Thyroid gland (tissue), 4 donors: Measurements from ENCODE around the gene OLFM1. TPM values are rescaled to one million over a fixed set of nuclear protein-coding genes. Genes with fewer than 3 reads are reported as not detected.
"Not testable (repeated sequence)": the region's sequence is repeated elsewhere in the genome, so short reads cannot be mapped to it uniquely, and the experiment has no call there.

ENCODE experiments used
- DNase-seq, 2 donors: peaks; one replicate each; pipeline ENCODE4 v3.0.0-alpha.2; 2019
- H3K27ac ChIP-seq, 3 donors: fragments of 200-600 bp; sonication (generic); 1 replicate in 2 of 3; 2 replicates in 1 of 3; pipeline ENCODE4 v1.5.1; 2016 to 2019; ENCODE audit warnings: mild to moderate bottlenecking in 1 of 3, moderate library complexity in 1 of 3
- H3K27me3 ChIP-seq: fragments of 200-600 bp; sonication (generic); one replicate; pipeline ENCODE4 v1.5.1; 2019
- H3K36me3 ChIP-seq, 2 donors: fragments of 200-600 bp; sonication (generic); one replicate each; pipeline ENCODE4 v1.5.1; 2016 to 2019
- H3K4me1 ChIP-seq, 2 donors: fragments of 200-600 bp; sonication (generic); one replicate each; pipeline ENCODE4 v1.5.1; 2017 to 2019
- H3K4me3 ChIP-seq, 3 donors: fragments of 200-600 bp; sonication (generic); replicated peaks in 1 of 3; 1 replicate in 2 of 3; 2 replicates in 1 of 3; pipeline ENCODE4 v1.5.1; 2016; ENCODE audit warnings: mild to moderate bottlenecking in 1 of 3
- H3K9me3 ChIP-seq: fragments of 200-600 bp; sonication (generic); one replicate; pipeline ENCODE4 v1.5.1; 2017
- POLR2A ChIP-seq, 2 donors: fragments of 450-650 bp; IDR thresholded peaks; one replicate each; pipeline ENCODE4 v1.6.1; 2017; ENCODE audit warnings: antibody characterized with exemption in 2 of 2, mild to moderate bottlenecking in 2 of 2, moderate library complexity in 1 of 2
- WGBS, 2 donors: methylation state at CpG; one replicate each; pipeline ENCODE4 v1.1.5; 2017; 5-methylcytosine and 5-hydroxymethylcytosine counted together
- intact Hi-C: fragments of 100-400 bp; cut with DNase I; formaldehyde crosslinking; loops from one replicate; pipeline ENCODE4 v1.15.1; 2023
- total RNA-seq, 4 donors: library from RNA; depleted of rRNA; stranded (reverse); fragments of >200 nt; gene quantifications; one replicate each; pipeline ENCODE4 v1.2.3, GENCODE V29; 2016
- TF ChIP-seq, protein P1 (sequence below), 6 experiments: fragments of 200-600 bp in 3 of 6; fragments of 450-650 bp in 3 of 6; sonication (generic) in 3 of 6; IDR thresholded peaks; one replicate each; pipeline ENCODE4 v1.5.1; 2016 to 2019; ENCODE audit warnings: antibody characterized with exemption in 6 of 6, mild to moderate bottlenecking in 2 of 6, inconsistent platforms in 1 of 6, moderate library complexity in 1 of 6

The OLFM1 gene
- total RNA-seq, 4 donors from 2014 or later = 7.2 to 25.8 (median 17.4) TPM

DNA sequence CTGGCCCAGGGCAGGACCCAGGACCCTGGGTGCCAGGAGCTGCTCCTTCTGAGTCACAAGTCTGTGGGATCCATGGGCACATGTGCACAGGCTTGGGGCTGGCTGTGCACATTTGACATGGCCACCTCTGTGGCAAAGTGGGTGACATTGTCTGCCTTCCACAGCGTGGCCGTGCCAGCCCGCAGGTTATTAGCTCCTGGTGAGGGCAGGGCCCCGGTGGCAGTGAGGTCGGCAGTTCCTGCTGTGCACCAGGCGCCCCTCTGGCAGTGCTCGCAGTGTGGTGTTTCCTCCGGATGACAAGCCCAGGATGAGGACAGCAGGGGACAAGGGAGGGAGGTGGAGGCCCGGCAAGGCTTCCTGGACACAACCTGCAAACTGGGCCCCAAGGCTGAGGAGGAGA lies 60.5 kb downstream of the OLFM1 start:
- DNase-seq = no peak
- TF ChIP-seq POLR2A (IDR thresholded peaks at IDR 0.05) = no peak
- TF ChIP-seq, protein P1, sequence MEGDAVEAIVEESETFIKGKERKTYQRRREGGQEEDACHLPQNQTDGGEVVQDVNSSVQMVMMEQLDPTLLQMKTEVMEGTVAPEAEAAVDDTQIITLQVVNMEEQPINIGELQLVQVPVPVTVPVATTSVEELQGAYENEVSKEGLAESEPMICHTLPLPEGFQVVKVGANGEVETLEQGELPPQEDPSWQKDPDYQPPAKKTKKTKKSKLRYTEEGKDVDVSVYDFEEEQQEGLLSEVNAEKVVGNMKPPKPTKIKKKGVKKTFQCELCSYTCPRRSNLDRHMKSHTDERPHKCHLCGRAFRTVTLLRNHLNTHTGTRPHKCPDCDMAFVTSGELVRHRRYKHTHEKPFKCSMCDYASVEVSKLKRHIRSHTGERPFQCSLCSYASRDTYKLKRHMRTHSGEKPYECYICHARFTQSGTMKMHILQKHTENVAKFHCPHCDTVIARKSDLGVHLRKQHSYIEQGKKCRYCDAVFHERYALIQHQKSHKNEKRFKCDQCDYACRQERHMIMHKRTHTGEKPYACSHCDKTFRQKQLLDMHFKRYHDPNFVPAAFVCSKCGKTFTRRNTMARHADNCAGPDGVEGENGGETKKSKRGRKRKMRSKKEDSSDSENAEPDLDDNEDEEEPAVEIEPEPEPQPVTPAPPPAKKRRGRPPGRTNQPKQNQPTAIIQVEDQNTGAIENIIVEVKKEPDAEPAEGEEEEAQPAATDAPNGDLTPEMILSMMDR (IDR thresholded peaks at IDR 0.05) = no peak
- Histone ChIP-seq H3K4me3 (no peak overlapping the region), H3K4me1 (peaks cover 0 to 12% of the 10 kb centered on the region in 2 donors), H3K36me3 (no peaks in the 10 kb centered on the region), H3K9me3 (no peaks in the 10 kb centered on the region), H3K27me3 (no peaks in the 10 kb centered on the region), H3K27ac (no peak overlapping the region)
- 70 to 91% methylated on average over 3 to 8 of the region's 9 CpGs for WGBS, 2 donors
- intact Hi-C loops = no loop called here

DNA sequence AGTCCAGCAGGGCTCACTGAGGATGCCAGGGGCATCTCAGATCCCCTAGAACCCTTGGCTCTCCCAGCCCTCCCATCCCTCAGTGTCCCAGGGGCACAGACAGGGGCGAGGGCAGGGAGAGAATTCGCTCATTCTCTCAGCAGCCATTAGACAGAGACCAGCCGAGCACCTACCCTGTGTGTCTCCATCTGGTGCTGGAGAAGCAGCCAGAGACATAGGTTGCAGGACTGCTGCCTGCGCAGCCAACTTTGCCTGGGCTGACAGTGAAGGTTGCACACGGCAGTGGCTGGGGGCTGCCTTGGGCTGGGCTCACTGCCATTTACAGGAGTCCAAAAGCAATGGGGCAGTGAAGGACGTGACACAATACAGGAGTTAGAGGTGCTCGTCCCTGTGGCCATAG lies 60.9 kb downstream of the OLFM1 start:
- intact Hi-C loops = no loop called here
- Histone ChIP-seq H3K27me3 (no peaks in the 10 kb centered on the region), H3K27ac (no peak overlapping the region), H3K4me1 (peaks cover 0 to 12% of the 10 kb centered on the region in 2 donors), H3K36me3 (no peaks in the 10 kb centered on the region), H3K4me3 (no peak overlapping the region), H3K9me3 (no peaks in the 10 kb centered on the region)
- DNase-seq = no peak
- 75 to 80% methylated on average over 7 of the region's 7 CpGs for WGBS, 2 donors
- TF ChIP-seq POLR2A (IDR thresholded peaks at IDR 0.05) = no peak
- TF ChIP-seq, protein P1 (IDR thresholded peaks at IDR 0.05) = no peak

DNA sequence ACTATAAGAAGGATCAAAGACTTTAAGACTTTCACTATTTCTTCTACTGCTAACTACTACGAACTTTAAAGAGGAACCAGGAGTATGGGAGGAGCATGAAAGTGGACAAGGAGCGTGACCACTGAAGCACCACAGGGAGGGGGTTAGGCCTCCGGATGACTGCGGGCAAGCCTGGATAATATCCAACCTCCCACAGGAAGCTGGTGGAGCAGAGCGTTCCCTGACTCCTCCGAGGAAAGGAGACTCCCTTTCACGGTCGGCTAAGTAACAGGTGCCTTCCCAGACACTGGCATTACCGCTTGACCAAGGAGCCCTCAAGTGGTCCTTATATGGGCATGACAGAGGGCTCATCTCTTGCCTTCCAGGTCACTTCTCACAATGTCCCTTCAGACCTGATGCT lies 62.4 kb downstream of the OLFM1 start:
- peak; percentile 62 to 63 for DNase-seq
- WGBS, 2 donors = 26 to 33% methylated on average over 9 of the region's 9 CpGs
- H3K9me3 ChIP-seq, intact Hi-C loops, H3K27me3 ChIP-seq, H3K36me3 ChIP-seq, H3K4me3 ChIP-seq, H3K27ac ChIP-seq: not testable (repeated sequence)
- peaks cover 0 to 12% of the 10 kb centered on the region in 2 donors for H3K4me1 ChIP-seq

DNA sequence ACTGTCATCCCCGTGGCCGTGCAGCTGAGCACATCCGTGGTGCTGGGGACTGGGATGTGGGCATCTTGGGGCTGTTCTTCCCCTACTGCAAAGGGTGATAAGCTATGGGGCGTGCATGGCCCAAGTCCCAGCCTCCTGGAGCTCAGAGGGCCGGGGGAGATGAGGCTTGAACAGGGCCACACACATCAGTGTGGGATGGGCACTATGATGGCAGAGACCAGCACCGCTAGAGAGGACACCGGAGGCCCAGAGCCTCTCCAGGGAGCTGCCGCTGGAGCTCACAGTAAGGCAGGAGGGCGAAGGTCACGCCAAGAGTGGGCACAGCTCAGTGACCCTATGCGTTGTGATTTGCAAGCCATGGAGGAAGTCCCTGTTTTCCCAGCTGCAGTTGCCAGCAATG lies 63.5 kb downstream of the OLFM1 start:
- Histone ChIP-seq H3K27ac (no peak overlapping the region), H3K27me3 (no peaks in the 10 kb centered on the region), H3K36me3 (no peaks in the 10 kb centered on the region), H3K9me3 (no peaks in the 10 kb centered on the region), H3K4me1 (peaks cover 0 to 12% of the 10 kb centered on the region in 2 donors), H3K4me3 (no peak overlapping the region)
- 90 to 91% methylated on average over 7 of the region's 11 CpGs for WGBS, 2 donors
- TF ChIP-seq, protein P1 (IDR thresholded peaks at IDR 0.05) = no peak
- no peak for TF ChIP-seq POLR2A (IDR thresholded peaks at IDR 0.05)
- intact Hi-C loops = no loop called here
- DNase-seq = no peak

DNA sequence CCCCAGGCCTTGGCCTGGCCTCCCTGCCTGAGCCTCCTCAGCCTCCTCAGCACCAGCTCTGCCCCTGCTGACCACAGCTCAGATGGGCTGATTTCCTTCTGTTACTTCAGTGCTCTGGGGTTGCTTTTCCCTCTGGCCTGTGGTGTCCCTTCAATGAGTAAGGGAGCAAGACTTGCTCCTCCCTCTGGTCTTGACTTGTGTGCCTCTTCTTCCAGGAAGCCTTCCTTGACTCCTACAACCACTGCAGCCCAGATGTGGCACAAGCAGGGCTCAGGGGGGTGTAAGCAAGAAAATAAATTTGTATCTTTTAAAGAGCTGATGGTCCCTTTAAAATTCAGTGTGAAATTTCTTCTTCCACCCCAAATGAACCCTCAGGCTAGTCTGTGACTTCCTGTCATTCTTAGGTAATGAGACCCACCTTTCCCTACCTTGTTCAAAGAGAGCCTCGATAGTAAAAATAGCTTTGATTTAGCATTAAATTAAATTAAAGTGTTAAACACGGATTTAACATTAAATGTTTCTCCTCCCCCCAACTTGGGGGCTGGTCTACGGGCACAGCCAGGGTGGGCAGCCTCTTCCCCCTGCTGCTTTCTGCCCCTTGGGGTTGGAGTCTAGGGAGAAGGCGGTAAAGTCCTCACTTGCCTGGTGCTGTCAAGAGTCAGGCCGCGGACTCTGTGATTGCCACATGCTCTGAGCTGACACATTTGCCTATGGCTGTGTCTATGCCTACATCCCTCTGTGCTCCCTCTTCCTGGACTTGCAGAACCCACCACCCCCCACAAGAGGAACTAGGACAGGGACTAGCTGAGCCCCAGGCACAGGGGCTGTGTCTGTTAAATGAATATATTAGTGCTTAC lies 64.5 kb downstream of the OLFM1 start:
- intact Hi-C loops = no loop called here
- H3K27me3 ChIP-seq = no peaks in the 10 kb centered on the region
- H3K4me3 ChIP-seq = no peak overlapping the region
- no peaks in the 10 kb centered on the region for H3K9me3 ChIP-seq
- no peak for DNase-seq
- peaks cover 0 to 12% of the 10 kb centered on the region in 2 donors for H3K4me1 ChIP-seq
- WGBS, 2 donors = 73 to 80% methylated on average over 6 of the region's 6 CpGs
- H3K36me3 ChIP-seq = no peaks in the 10 kb centered on the region
- H3K27ac ChIP-seq = no peak overlapping the region
- TF ChIP-seq, protein P1 (IDR thresholded peaks at IDR 0.05) = no peak
- TF ChIP-seq POLR2A (IDR thresholded peaks at IDR 0.05) = no peak
